ENCODE measurements around the gene ARHGEF11.

Gene ARHGEF11

GRCh38 chr1:156906206-156906906, 139.2 kb downstream of the ARHGEF11 start:
- DNase-seq = no peak

DNA sequence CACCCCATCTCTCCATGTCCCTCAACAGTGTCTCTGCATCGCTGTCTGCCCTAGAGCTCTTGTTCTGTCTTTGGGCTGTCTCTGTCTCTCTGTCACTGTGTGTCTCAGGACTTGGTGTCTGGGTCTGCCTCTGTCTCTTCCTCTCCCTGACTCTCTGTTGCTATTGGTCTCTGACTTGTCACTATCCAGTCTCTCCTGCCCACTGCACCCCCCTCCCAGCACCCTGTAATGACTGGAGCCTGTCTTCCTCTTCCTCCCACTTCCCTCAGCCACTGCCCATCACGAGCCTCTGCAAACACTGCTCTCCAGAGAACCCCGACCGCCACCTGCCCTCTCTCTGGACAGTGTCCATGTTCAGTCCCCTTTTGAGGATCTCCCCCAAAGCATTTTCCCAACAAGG, 139.9 kb downstream of the ARHGEF11 start:
- DNase-seq = no peak

GRCh38 chr1:156905176-156905575, 140.4 kb downstream of the ARHGEF11 start:
- no peak for DNase-seq

GRCh38 chr1:156904187-156904959, 141.2 kb downstream of the ARHGEF11 start:
- DNase-seq = no peak

DNA sequence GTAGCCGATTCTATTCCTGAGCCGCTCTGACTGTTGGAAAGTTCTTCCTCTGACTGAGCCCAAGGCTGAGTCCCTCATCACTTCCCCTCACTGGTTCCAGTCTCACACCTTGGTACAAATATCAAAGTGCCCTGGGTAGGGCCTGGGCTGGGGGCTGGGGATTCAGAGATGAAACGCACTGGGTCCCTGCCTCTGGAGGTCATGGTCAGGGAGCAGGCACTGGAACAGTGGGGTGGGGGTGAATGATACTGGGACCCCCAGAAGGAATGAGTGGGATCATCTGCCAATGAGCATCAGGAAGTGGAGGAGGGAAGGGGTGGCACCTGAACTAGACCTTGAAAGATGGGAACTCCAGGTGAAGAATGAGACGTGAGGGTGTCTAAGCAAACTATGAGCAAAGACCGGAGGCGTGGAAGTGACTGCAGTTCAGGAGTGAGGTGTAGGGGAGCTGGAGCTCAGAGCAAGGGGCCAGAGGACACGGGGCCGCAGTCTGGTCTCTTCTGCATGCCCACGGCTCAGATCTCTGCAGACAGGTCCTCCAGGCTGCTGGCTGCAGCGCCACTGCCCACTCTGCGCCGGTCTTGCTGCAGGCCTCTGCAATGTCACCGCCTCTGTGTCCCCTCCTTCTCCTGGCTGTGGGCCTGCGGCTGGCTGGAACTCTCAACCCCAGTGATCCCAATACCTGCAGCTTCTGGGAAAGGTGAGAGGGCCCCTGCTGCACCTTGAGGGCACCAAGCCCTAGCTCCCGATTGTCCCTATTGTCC, 142.0 kb downstream of the ARHGEF11 start:
- DNase-seq = no peak

GRCh38 chr1:156901966-156902915, 143.3 kb downstream of the ARHGEF11 start:
- no peak for DNase-seq

GRCh38 chr1:156901590-156901900, 144.0 kb downstream of the ARHGEF11 start:
- no peak for DNase-seq

GRCh38 chr1:156900896-156901589, 144.5 kb downstream of the ARHGEF11 start:
- no peak for DNase-seq

GRCh38 chr1:156899956-156900718, 145.4 kb downstream of the ARHGEF11 start:
- DNase-seq = no peak

DNA sequence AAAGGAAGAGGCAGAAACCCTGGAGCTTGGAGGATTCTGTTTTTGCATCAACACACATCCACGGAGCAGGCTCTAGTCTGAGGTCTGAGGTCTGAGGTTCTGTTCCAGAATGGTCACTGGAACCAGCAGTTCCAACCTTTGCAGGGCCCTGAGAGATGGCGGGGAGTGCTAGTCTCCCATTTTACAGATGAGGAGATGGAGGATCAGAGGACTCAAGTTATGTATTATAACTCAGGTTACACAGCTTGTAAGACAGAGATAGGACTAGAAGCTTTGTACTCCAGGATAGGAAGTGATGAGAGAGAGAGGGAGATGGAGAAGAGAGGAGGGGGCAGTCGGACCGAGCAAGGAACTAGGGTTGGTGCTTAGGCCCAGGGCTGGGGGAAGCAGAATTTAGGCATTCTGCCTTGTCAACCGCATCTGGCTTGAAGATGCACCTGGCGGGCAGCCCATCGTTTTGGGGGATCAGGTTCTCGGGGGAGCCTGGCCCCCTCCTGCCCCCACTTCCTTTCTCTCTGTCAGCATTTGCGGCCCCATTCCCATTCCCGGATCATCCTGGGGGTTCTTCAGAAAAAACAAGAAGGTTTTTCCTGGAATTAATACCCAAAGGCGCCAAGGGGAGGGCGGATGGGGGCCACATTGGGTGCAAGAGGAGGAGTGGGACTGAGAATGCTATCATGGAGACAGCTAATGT, 146.4 kb downstream of the ARHGEF11 start:
- DNase-seq = no peak

DNA sequence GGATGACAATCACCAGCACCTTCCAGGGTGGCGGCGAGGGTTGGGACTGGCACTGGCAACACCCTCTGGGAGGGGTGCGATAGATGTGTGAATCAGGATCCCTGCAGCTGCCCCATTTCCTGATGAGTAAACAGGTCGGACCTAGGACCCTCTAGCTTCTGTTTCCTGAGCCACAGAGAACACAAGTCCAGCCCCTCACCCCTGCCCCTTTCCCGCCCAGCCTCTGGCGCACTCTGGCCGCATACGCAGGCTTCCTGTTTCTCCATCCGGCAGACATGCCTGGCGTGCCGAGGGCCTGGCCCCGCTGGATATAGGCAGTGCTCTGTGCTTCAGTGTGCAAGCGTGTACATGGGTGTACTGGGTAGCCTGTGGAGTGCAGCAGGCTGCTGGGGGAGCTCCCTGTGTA, 147.4 kb downstream of the ARHGEF11 start:
- peak; percentile 74 for DNase-seq

DNA sequence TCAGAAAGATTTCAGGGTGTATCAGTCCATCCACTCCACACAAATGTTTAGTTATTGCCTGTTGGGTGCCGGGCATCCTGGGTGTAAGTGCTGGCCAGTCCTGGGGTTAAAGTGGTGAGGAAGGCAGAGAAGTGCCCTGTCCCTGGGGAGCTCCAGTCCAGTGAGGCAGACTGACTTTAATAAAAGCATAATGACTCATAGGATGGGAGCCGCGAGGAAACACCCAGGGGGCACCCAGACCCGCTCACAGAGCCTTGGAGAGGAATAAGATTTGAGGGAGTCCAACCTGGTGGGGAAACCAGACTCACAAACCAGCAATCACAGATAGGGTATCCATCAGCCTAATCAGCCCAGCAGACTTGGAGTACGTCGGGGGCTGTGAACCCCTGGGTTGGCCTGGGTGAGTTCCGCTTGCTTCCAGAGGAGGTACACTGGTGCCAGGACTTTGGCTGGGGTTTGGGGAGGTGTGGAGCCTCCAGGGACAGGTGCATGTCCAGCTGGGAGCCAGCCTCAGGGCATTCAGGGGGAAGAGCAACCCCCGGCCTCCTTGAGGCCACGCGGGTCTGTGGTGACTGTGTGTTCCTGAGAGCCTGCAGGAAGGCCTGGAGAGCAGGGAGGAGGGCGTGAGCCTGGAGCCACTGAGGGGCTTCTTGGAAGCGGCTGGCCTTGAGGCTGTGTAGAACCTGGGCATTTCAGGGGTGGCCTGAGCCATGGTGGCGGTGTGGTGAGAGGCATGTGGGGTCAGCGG, 148.3 kb downstream of the ARHGEF11 start:
- no peak for DNase-seq

DNA sequence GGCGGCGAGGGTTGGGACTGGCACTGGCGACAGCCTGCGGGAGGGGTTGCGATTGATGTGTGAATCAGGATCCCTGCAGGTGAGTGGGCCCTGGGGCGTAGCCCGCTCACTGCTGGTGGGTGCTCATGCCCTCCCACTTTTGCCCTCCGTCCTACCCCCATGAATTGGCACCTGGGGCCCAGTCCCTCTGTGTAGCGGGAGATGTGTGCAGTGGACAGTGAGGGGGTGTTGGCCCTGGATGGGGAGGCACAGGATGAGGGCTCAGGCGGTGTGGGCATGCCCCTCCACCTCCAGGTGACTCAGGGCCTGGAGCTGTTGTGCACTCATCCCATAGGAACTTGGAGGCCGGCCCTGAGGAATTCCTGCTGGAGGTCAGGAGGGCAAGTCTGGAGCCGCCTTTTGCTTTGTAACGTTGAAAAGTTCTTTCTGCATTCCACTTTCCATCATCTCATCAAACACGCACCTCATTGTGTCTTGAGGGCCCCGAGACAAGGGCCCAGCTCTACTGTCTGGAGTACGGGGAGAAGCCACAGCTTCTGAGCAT, 149.0 kb downstream of the ARHGEF11 start:
- DNase-seq = no peak

DNA sequence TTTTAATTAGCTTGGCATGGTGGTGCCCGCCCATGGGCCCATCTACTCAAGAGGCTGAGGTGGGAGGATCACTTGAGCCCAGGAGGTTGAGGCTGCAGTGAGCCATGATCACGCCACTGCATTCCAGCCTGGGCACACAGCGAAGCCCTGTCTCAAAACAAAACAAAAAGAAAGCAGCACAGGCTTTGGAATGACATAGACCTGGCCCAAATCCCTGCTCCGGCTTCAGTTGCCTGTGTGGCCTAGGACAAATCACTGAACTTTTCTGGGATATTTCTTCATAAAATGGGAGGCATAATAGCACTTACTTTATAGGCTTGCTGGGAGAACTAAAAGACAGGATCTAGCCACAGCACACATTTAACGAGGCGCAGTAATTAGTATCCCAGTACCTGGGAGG, 149.6 kb downstream of the ARHGEF11 start:
- no peak for DNase-seq

DNA sequence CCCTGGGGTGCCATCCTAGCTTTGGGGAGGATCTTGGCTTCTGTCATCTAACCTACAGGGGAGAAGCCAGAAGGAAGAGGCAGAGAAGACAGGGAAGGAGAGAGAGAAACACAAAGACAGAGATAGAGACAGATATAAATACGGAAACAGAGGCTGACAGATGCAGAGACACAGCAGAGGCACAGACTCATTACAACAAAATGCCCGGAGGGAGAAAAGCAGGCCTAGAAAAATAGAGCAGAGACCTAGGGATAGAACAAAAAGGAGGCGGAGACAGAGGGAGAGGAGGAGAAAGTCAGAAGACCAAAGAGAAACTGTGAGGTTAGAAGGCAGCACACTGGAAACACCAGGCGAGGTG, 150.1 kb downstream of the ARHGEF11 start:
- no peak for DNase-seq

GRCh38 chr1:156894711-156895454, 150.7 kb downstream of the ARHGEF11 start:
- no peak for DNase-seq

- no peak for DNase-seq
These were observed 151.5 kb downstream of the ARHGEF11 start for GRCh38 chr1:156894001-156894400.

GRCh38 chr1:156893048-156893953, 152.2 kb downstream of the ARHGEF11 start, which contains the start of gene PEAR1:
PEAR1 (plus strand) TSS chr1:156893718; CDS start chr1:156903927, 10,209 bp downstream.
- DNase-seq = peak; percentile 85

Data from right forelimb (tissue), 1 donor.